Esophagus squamous epithelium (tissue), 5 donors: ENCODE results near the gene HSF5. TPM values are rescaled to one million over a fixed set of nuclear protein-coding genes. Genes with fewer than 3 reads are reported as not detected.
A peak's percentile ranks its signal among the peaks of the same experiment; 100 is the strongest.

ENCODE experiments used
- DNase-seq: peaks from one replicate; lab custom pipeline; 2025; lab: John Stamatoyannopoulos, UW
- H3K27ac ChIP-seq, 4 donors: fragments of 200-600 bp; sonication (generic); one replicate each; pipeline ENCODE4 v1.5.1; 2016 to 2019; ENCODE audit warnings: mild to moderate bottlenecking in 1 of 4
- H3K27me3 ChIP-seq, 4 donors: fragments of 200-600 bp; sonication (generic); 1 replicate in 3 of 4; 2 replicates in 1 of 4; pipeline versions ENCODE4 v1.5.1 to v1.6.0; 2017 to 2021; ENCODE audit warnings: antibody characterized with exemption in 1 of 4
- H3K36me3 ChIP-seq, 3 donors: fragments of 200-600 bp; sonication (generic); one replicate each; pipeline ENCODE4 v1.5.1; 2016 to 2019
- H3K4me1 ChIP-seq, 3 donors: fragments of 200-600 bp; sonication (generic); one replicate each; pipeline ENCODE4 v1.5.1; 2017 to 2019
- H3K4me3 ChIP-seq, 4 donors: fragments of 200-600 bp; sonication (generic); 1 replicate in 3 of 4; 2 replicates in 1 of 4; pipeline ENCODE4 v1.5.1; 2016 to 2019; ENCODE audit warnings: mild to moderate bottlenecking in 2 of 4, moderate library complexity in 1 of 4
- H3K9me3 ChIP-seq, 3 donors: fragments of 200-600 bp; sonication (generic); one replicate each; pipeline ENCODE4 v1.5.1; 2016 to 2019
- CTCF ChIP-seq, 6 experiments: fragments of 450-650 bp in 4 of 6; fragments of 200-600 bp in 2 of 6; sonication (generic) in 2 of 6; IDR thresholded peaks; one replicate each; pipeline ENCODE4 v1.5.1; 2016 to 2019; ENCODE audit warnings: antibody characterized with exemption in 6 of 6, mild to moderate bottlenecking in 4 of 6, moderate library complexity in 4 of 6
- POLR2A ChIP-seq, 4 donors: fragments of 450-650 bp; IDR thresholded peaks; one replicate each; pipeline ENCODE4 v1.6.1; 2017; ENCODE audit warnings: antibody characterized with exemption in 4 of 4, mild to moderate bottlenecking in 4 of 4, moderate library complexity in 3 of 4
- WGBS, 2 donors: methylation state at CpG; one replicate each; pipeline ENCODE4 v1.1.5; 2018; 5-methylcytosine and 5-hydroxymethylcytosine counted together
- intact Hi-C: fragments of 100-400 bp; cut with DNase I; formaldehyde crosslinking; loops from one replicate; pipeline ENCODE4 v1.15.0; 2022
- total RNA-seq, 4 donors: library from RNA; depleted of rRNA; stranded (reverse); fragments of >200 nt; gene quantifications; one replicate each; pipeline ENCODE4 v1.1.0, GENCODE V29; 2016
- donor health status: DM: yes; HTN: yes; CAD: no.

HSF5 gene
- total RNA-seq, 4 donors from 2014 or later: under 0.01 TPM; not detected in 3

- no peaks in the 10 kb centered on the region for H3K9me3 ChIP-seq
- no peak for DNase-seq
- 30 to 55% methylated on average over 2 of the region's 3 CpGs for WGBS, 2 donors
- no peaks in the 10 kb centered on the region for H3K27me3 ChIP-seq
- no peak for TF ChIP-seq POLR2A (IDR thresholded peaks at IDR 0.05)
- no peak for TF ChIP-seq CTCF (IDR thresholded peaks at IDR 0.05)
- peaks cover 0 to 49% (median 4%) of the 10 kb centered on the region in 3 donors for H3K4me1 ChIP-seq
- H3K36me3 ChIP-seq: no peaks in the 10 kb centered on the region
- H3K4me3 ChIP-seq: no peak overlapping the region
- peak overlapping the region; percentile 17 to 77 (median 64) for H3K27ac ChIP-seq
- intact Hi-C loops: loop anchor here (10.0 kb wide), 1 partner anchor 480 kb away; no protein-coding TSS in a partner anchor
These were observed 37.0 kb upstream of the HSF5 start for GRCh38 chr17:58525239-58525638.

- Histone ChIP-seq H3K9me3 (no peaks in the 10 kb centered on the region), H3K4me3 (no peak overlapping the region), H3K27me3 (no peaks in the 10 kb centered on the region), H3K4me1 (peaks cover 13 to 48% (median 15%) of the 10 kb centered on the region in 3 donors), H3K27ac (no peak overlapping the region), H3K36me3 (no peaks in the 10 kb centered on the region)
- DNase-seq: no peak
- intact Hi-C loops: loop anchor here (10.0 kb wide), 1 partner anchor 483 kb away; no protein-coding TSS in a partner anchor
- WGBS, 2 donors: 89 to 90% methylated on average over 2 to 4 of the region's 10 CpGs
- TF ChIP-seq CTCF (IDR thresholded peaks at IDR 0.05) (no peak), POLR2A (IDR thresholded peaks at IDR 0.05) (no peak)
These were observed 33.5 kb upstream of the HSF5 start for GRCh38 chr17:58521680-58522079.

- Histone ChIP-seq H3K4me3 (no peak overlapping the region), H3K27ac (no peak overlapping the region), H3K27me3 (no peaks in the 10 kb centered on the region), H3K36me3 (peaks cover 0 to 5% (median 0%) of the 10 kb centered on the region in 3 donors), H3K9me3 (no peaks in the 10 kb centered on the region), H3K4me1 (peaks cover 17 to 50% (median 21%) of the 10 kb centered on the region in 3 donors)
- intact Hi-C loops: loop anchor here (10.0 kb wide), 1 partner anchor 484 kb away; no protein-coding TSS in a partner anchor
- no peak for DNase-seq
- no peak for TF ChIP-seq POLR2A (IDR thresholded peaks at IDR 0.05)
- peak in 2 of 6 experiments; percentile 9 to 42 for TF ChIP-seq CTCF (IDR thresholded peaks at IDR 0.05)
- whole genome bisulfite sequencing, 2 donors: 70 to 79% methylated on average over 10 to 11 of the region's 15 CpGs
These were observed 32.7 kb upstream of the HSF5 start for GRCh38 chr17:58520843-58521430.

- peak overlapping the region; percentile 96 to 100 (median 98) for H3K27ac ChIP-seq
- peaks cover 0 to 8% (median 0%) of the 10 kb centered on the region in 3 donors for H3K36me3 ChIP-seq
- intact Hi-C loops: loop anchor here (10.0 kb wide), 1 partner anchor 163 kb away; the partner anchor contains the start of gene SUPT4H1
- H3K4me1 ChIP-seq: peaks cover 27 to 63% (median 32%) of the 10 kb centered on the region in 3 donors
- peak; percentile 100 for DNase-seq
- TF ChIP-seq CTCF (IDR thresholded peaks at IDR 0.05) (no peak), POLR2A (IDR thresholded peaks at IDR 0.05) (peak in 2 of 4 donors; percentile 36 to 44)
- H3K27me3 ChIP-seq: no peaks in the 10 kb centered on the region
- H3K9me3 ChIP-seq: no peaks in the 10 kb centered on the region
- 0 to 1% methylated on average over 23 of the region's 39 CpGs for WGBS, 2 donors
- peak overlapping the region; percentile 51 to 82 (median 79) for H3K4me3 ChIP-seq
These were observed 29.9 kb upstream of the HSF5 start for GRCh38 chr17:58517928-58518609.
